ENCODE measurements around the gene SNX14.

GRCh38 chr6:85458184-85458583, 135.5 kb downstream of the SNX14 start:
- TF ChIP-seq YY1 (IDR thresholded peaks at IDR 0.05; ENCODE audit: low read depth) (no peak), MAX (IDR thresholded peaks at IDR 0.05) (no peak), RAD21 (IDR thresholded peaks at IDR 0.05; ENCODE audit: low read depth) (no peak), NFIC (IDR thresholded peaks at IDR 0.05) (no peak), FOXM1 (IDR thresholded peaks at IDR 0.05; ENCODE audit: borderline replicate concordance, low read depth) (no peak), TAF1 (IDR thresholded peaks at IDR 0.05; ENCODE audit: low read depth) (no peak), ZBTB7A (IDR thresholded peaks at IDR 0.05; ENCODE audit: low read depth) (no peak), TCF12 (IDR thresholded peaks at IDR 0.05; ENCODE audit: low read depth) (no peak), CREB1 (IDR thresholded peaks at IDR 0.05; ENCODE audit: low read depth) (no peak), EGR1 (IDR thresholded peaks at IDR 0.05) (no peak), EP300 (IDR thresholded peaks at IDR 0.05; ENCODE audit: borderline replicate concordance) (no peak)
- TF ChIP-seq, protein P1, sequence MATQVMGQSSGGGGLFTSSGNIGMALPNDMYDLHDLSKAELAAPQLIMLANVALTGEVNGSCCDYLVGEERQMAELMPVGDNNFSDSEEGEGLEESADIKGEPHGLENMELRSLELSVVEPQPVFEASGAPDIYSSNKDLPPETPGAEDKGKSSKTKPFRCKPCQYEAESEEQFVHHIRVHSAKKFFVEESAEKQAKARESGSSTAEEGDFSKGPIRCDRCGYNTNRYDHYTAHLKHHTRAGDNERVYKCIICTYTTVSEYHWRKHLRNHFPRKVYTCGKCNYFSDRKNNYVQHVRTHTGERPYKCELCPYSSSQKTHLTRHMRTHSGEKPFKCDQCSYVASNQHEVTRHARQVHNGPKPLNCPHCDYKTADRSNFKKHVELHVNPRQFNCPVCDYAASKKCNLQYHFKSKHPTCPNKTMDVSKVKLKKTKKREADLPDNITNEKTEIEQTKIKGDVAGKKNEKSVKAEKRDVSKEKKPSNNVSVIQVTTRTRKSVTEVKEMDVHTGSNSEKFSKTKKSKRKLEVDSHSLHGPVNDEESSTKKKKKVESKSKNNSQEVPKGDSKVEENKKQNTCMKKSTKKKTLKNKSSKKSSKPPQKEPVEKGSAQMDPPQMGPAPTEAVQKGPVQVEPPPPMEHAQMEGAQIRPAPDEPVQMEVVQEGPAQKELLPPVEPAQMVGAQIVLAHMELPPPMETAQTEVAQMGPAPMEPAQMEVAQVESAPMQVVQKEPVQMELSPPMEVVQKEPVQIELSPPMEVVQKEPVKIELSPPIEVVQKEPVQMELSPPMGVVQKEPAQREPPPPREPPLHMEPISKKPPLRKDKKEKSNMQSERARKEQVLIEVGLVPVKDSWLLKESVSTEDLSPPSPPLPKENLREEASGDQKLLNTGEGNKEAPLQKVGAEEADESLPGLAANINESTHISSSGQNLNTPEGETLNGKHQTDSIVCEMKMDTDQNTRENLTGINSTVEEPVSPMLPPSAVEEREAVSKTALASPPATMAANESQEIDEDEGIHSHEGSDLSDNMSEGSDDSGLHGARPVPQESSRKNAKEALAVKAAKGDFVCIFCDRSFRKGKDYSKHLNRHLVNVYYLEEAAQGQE (IDR thresholded peaks at IDR 0.05; ENCODE audit: low read depth): no peak

Measured in Ishikawa (cell line).